AG09319 (cell line): ENCODE measurements around the gene TTYH3.

Experiments
- DNase-seq: peaks from one replicate; pipeline ENCODE4 v3.0.0-alpha.2; 2010; ENCODE audit warnings: low read depth; ENCODE audit errors: extremely low read depth
- TF ChIP-seq, protein P1 (sequence below): IDR thresholded peaks from 2 replicates; pipeline ENCODE4 v1.5.1; 2011; ENCODE audit warnings: low read depth, mild to moderate bottlenecking, inconsistent platforms, low read length, moderate library complexity

The TTYH3 gene

DNA sequence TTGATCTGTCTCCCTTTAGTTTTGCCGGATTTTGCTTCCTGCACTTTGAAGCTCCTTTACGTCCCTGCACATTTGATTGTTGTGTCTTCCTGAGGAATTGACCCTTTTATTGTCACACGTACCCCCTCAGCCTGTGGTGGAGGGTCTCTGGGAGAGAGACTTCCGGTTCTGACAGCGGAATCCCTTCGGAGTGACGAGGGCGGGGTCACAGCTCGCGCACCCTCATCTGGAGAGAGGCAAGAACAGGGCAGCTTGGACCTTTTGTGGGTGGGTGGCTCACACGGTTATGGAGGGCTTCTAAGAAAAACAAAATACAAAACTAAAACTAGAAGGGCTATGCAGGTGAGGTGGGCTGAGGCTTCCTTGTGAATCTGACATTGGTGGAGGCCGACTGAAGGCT, 82.2 kb downstream of the TTYH3 start:
- TF ChIP-seq, protein P1, sequence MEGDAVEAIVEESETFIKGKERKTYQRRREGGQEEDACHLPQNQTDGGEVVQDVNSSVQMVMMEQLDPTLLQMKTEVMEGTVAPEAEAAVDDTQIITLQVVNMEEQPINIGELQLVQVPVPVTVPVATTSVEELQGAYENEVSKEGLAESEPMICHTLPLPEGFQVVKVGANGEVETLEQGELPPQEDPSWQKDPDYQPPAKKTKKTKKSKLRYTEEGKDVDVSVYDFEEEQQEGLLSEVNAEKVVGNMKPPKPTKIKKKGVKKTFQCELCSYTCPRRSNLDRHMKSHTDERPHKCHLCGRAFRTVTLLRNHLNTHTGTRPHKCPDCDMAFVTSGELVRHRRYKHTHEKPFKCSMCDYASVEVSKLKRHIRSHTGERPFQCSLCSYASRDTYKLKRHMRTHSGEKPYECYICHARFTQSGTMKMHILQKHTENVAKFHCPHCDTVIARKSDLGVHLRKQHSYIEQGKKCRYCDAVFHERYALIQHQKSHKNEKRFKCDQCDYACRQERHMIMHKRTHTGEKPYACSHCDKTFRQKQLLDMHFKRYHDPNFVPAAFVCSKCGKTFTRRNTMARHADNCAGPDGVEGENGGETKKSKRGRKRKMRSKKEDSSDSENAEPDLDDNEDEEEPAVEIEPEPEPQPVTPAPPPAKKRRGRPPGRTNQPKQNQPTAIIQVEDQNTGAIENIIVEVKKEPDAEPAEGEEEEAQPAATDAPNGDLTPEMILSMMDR, result no peak

More for the DNA sequence above, 82.2 kb downstream of the TTYH3 start:
- DNase-seq, result no peak
